Keratinocyte (primary cell): ENCODE results near the gene C19orf38. TPM values are rescaled to one million over a fixed set of nuclear protein-coding genes. Genes with fewer than 3 reads are reported as not detected.

Source experiments
- DNase-seq: peaks from one replicate; pipeline ENCODE4 v3.0.0-alpha.2; 2011; ENCODE audit warnings: low read depth, missing footprints, low spot score
- FAIRE-seq: peaks from 2 replicates; lab custom pipeline; 2011; peaks lifted over from hg19 to GRCh38; lab: Jason Lieb, UNC
- H2AFZ ChIP-seq: 2 replicates; pipeline ENCODE4 v1.6.0; 2012; ENCODE audit warnings: low read length, control low read depth, inconsistent platforms; ENCODE audit not compliant: control insufficient read depth
- H3K27ac ChIP-seq: 2 replicates; pipeline ENCODE4 v1.5.1; 2011; ENCODE audit warnings: low read length; ENCODE audit not compliant: control insufficient read depth, insufficient read depth
- H3K27me3 ChIP-seq: 3 replicates; pipeline ENCODE4 v1.6.0; 2011; ENCODE audit warnings: low read length; ENCODE audit not compliant: control insufficient read depth, insufficient read depth; ENCODE audit errors: extremely low read depth
- H3K36me3 ChIP-seq, 2 experiments: 2 replicates in 1 of 2; 3 replicates in 1 of 2; pipeline ENCODE4 v1.5.1; 2011; ENCODE audit warnings: low read length in 2 of 2, mild to moderate bottlenecking in 1 of 2; ENCODE audit not compliant: control insufficient read depth in 2 of 2, insufficient read depth in 2 of 2; ENCODE audit errors: extremely low read depth in 1 of 2
- H3K4me1 ChIP-seq: 3 replicates; pipeline ENCODE4 v1.5.1; 2011; ENCODE audit warnings: low read length; ENCODE audit not compliant: control insufficient read depth, insufficient read depth; ENCODE audit errors: extremely low read depth
- H3K4me2 ChIP-seq: 3 replicates; pipeline ENCODE4 v1.6.0; 2011; ENCODE audit warnings: low read depth, low read length; ENCODE audit not compliant: control insufficient read depth, insufficient read depth; ENCODE audit errors: extremely low read depth
- H3K4me3 ChIP-seq, 3 experiments: fragments of 200-600 bp in 1 of 3; sonication (generic) in 1 of 3; 2 replicates in 2 of 3; 3 replicates in 1 of 3; pipeline ENCODE4 v1.5.1; 2011 to 2016; ENCODE audit warnings: low read length in 3 of 3, mild to moderate bottlenecking in 3 of 3, control low read depth in 2 of 3, inconsistent platforms in 1 of 3, low read depth in 1 of 3, mixed read lengths in 1 of 3, mixed run types in 1 of 3, moderate library complexity in 1 of 3; ENCODE audit not compliant: control insufficient read depth in 2 of 3, insufficient read depth in 2 of 3; ENCODE audit errors: extremely low read depth in 1 of 3
- H3K79me2 ChIP-seq: 2 replicates; pipeline ENCODE4 v1.6.0; 2012; ENCODE audit warnings: low read length; ENCODE audit not compliant: control insufficient read depth, insufficient read depth
- H3K9ac ChIP-seq: 3 replicates; pipeline ENCODE4 v1.6.0; 2011; ENCODE audit warnings: low read length; ENCODE audit not compliant: control insufficient read depth, insufficient read depth; ENCODE audit errors: extremely low read depth
- H3K9me1 ChIP-seq: 3 replicates; pipeline ENCODE4 v1.6.0; 2011; ENCODE audit warnings: low read length; ENCODE audit not compliant: control insufficient read depth, insufficient read depth; ENCODE audit errors: extremely low read depth
- H3K9me3 ChIP-seq: 2 replicates; pipeline ENCODE4 v1.5.1; 2012; ENCODE audit warnings: low read depth, low read length; ENCODE audit not compliant: control insufficient read depth
- H4K20me1 ChIP-seq: 3 replicates; pipeline ENCODE4 v1.6.0; 2011; ENCODE audit warnings: low read length; ENCODE audit not compliant: control insufficient read depth, insufficient read depth; ENCODE audit errors: extremely low read depth
- EZH2 ChIP-seq: IDR thresholded peaks from one replicate; pipeline ENCODE4 v1.6.1; 2012; ENCODE audit warnings: inconsistent platforms, mild to moderate bottlenecking, low read length, moderate library complexity
- dilution Hi-C: fragments of 300-500 bp; cut with MboI; formaldehyde crosslinking; loops from one replicate; pipeline ENCODE4 v1.7.0; 2020; ENCODE audit warnings: low sequenced_read_pairs; ENCODE audit not compliant: extremely low pct_ligation_motif_present
- polyA minus RNA-seq, 3 experiments: library from RNA; depleted of rRNA, polyadenylated mRNA; stranded (reverse); fragments of >200 nt; gene quantifications; 1 replicate in 1 of 3; 2 replicates in 1 of 3; 3 replicates in 1 of 3; pipeline ENCODE4 v1.2.3, GENCODE V29; 2011
- polyA plus RNA-seq, 5 experiments: library from polyadenylated mRNA; depleted of rRNA in 3 of 5; stranded (reverse) in 3 of 5; stranded (forward) in 1 of 5; unstranded in 1 of 5; fragments of >200 nt; gene quantifications; 1 replicate in 1 of 5; 2 replicates in 3 of 5; 3 replicates in 1 of 5; pipeline versions ENCODE4 v1.2.1 to v1.2.3, GENCODE V29; 2011 to 2012; ENCODE audit warnings: missing spikeins in 2 of 5, low read depth in 1 of 5, low replicate concordance in 1 of 5
- TF ChIP-seq, protein P1 (sequence below), 3 experiments: IDR thresholded peaks in 1 of 3; conservative IDR thresholded peaks in 1 of 3; optimal IDR thresholded peaks in 1 of 3; 2 replicates in 2 of 3; 3 replicates in 1 of 3; pipeline versions ENCODE3 to v1.5.1; 2011; ENCODE audit warnings: low read length in 3 of 3, mild to moderate bottlenecking in 3 of 3, moderate library complexity in 2 of 3, control low read depth in 1 of 3, inconsistent platforms in 1 of 3; ENCODE audit not compliant: insufficient read depth in 2 of 3; ENCODE audit errors: extremely low read depth in 1 of 3

The C19orf38 gene, protein sequence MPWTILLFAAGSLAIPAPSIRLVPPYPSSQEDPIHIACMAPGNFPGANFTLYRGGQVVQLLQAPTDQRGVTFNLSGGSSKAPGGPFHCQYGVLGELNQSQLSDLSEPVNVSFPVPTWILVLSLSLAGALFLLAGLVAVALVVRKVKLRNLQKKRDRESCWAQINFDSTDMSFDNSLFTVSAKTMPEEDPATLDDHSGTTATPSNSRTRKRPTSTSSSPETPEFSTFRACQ
- polyA plus RNA-seq, result 0.14 to 0.22 TPM in 2 of 3 replicates, not detected in the other
- polyA plus RNA-seq (2011; ENCODE audit: low read depth), result not detected
- 0.15 and 0.21 TPM in 2 replicates for polyA plus RNA-seq (2011; cell fraction: cytosol; rRNA removed)
- polyA plus RNA-seq (2011; cell fraction: nucleus; rRNA removed), result 0.29 and 0.31 TPM in 2 replicates
- polyA plus RNA-seq (2012; ENCODE audit: low replicate concordance), result 0.61 TPM in 1 of 2 replicates, not detected in the other
- not detected in 3 replicates for polyA minus RNA-seq
- polyA minus RNA-seq (2011; cell fraction: cytosol; rRNA and poly(A)+ RNA removed), result not detected
- polyA minus RNA-seq (2011; cell fraction: nucleus; rRNA and poly(A)+ RNA removed), result 0.42 TPM in 1 of 2 replicates, not detected in the other

DNA sequence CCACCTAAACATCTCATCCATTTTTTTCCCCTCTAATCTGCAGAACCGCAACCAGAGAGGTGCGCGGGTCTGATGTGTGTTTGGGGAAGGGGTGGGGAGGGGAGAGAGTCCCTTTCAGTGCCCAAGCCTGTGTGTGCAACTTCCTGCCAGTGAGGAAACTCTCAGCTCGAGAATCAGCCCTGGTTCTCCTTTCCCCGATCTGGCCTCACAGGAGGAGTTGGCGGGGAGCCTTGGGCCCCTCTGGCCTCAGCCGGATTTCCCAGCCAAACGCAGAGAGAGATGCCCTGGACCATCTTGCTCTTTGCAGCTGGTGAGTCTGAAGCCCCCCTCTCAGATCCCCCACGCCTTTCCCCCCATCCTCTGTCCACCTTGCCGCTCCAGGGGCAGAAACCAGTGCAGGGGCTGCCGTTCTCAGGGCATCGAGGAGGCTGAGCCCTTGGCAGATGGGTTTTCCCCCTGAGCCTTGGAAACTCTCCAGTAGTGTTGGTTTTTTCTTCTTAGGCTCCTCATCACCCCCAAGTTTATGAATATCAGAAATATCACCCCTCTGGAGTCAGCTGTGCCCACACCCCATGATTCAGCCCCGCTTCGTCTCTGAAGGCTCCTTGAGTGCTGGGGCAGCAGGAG is at the start of gene C19orf38:
TSS of gene C19orf38 (plus strand) at position 186 of the 627 bp plus-strand sequence. CDS start at position 280, 94 bp downstream.
- Histone ChIP-seq H3K9ac (no peak within 1 kb of the TSS), H2AFZ (no peak within 1 kb of the TSS), H4K20me1 (no peaks in the 10 kb centered on the region), H3K4me3 (no peak within 1 kb of the TSS), H3K9me1 (no peaks in the 10 kb centered on the region), H3K79me2 (no peaks in the 10 kb centered on the region), H3K4me2 (no peak within 1 kb of the TSS), H3K4me1 (no peaks in the 10 kb centered on the region), H3K9me3 (no peaks in the 10 kb centered on the region), H3K27me3 (no peaks in the 10 kb centered on the region), H3K27ac (no peak within 1 kb of the TSS), H3K36me3 (no peaks in the 10 kb centered on the region)
- no peak for DNase-seq
- dilution Hi-C loops, result no loop called here
- no peak for TF ChIP-seq EZH2
- TF ChIP-seq, protein P1, sequence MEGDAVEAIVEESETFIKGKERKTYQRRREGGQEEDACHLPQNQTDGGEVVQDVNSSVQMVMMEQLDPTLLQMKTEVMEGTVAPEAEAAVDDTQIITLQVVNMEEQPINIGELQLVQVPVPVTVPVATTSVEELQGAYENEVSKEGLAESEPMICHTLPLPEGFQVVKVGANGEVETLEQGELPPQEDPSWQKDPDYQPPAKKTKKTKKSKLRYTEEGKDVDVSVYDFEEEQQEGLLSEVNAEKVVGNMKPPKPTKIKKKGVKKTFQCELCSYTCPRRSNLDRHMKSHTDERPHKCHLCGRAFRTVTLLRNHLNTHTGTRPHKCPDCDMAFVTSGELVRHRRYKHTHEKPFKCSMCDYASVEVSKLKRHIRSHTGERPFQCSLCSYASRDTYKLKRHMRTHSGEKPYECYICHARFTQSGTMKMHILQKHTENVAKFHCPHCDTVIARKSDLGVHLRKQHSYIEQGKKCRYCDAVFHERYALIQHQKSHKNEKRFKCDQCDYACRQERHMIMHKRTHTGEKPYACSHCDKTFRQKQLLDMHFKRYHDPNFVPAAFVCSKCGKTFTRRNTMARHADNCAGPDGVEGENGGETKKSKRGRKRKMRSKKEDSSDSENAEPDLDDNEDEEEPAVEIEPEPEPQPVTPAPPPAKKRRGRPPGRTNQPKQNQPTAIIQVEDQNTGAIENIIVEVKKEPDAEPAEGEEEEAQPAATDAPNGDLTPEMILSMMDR (optimal IDR thresholded peaks at IDR 0.05 in 1 of 3, IDR thresholded peaks at IDR 0.05 in 1 of 3, conservative IDR thresholded peaks at IDR 0.05 in 1 of 3; ENCODE audit: extremely low read depth in 1 of 3, insufficient read depth in 2 of 3, low read length in 3 of 3), result no peak
- no peak for FAIRE-seq

DNA sequence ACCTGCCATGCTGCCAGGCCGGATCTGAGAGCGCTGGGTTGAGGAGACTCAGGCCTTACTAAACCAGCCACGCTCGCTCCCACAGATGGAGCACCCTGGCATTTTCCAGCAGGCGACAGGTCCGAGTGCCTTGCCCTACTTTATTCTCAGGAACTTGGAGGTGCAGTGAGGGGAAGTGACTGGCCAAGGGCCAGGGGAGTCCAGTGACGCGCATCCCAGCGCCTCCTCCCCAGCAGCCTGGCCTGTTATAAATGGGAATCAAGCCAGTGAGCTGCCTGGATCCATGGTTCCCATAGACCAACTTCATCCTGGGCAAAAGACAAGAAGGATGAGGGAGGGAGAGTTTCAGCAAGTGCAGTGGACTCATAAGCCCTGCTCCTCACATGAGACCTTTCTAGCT is 47.7 kb upstream of the C19orf38 start:
- H3K4me3 ChIP-seq, result no peak overlapping the region
- TF ChIP-seq, protein P1 (optimal IDR thresholded peaks at IDR 0.05 in 1 of 3, IDR thresholded peaks at IDR 0.05 in 1 of 3, conservative IDR thresholded peaks at IDR 0.05 in 1 of 3; ENCODE audit: extremely low read depth in 1 of 3, insufficient read depth in 2 of 3, low read length in 3 of 3), result no peak
- H3K4me1 ChIP-seq, result no peaks in the 10 kb centered on the region
- dilution Hi-C loops, result no loop called here
- H3K9me3 ChIP-seq, result no peaks in the 10 kb centered on the region
- H4K20me1 ChIP-seq, result no peaks in the 10 kb centered on the region
- H3K27ac ChIP-seq, result no peak overlapping the region
- H3K4me2 ChIP-seq, result no peak overlapping the region
- no peak for DNase-seq
- peaks cover 14 to 48% of the 10 kb centered on the region in 2 experiments for H3K36me3 ChIP-seq
- H3K9me1 ChIP-seq, result no peaks in the 10 kb centered on the region
- no peak overlapping the region for H2AFZ ChIP-seq
- no peaks in the 10 kb centered on the region for H3K27me3 ChIP-seq
- no peak overlapping the region for H3K9ac ChIP-seq
- no peaks in the 10 kb centered on the region for H3K79me2 ChIP-seq
- no peak for FAIRE-seq
